Uterus (tissue), 4 donors: ENCODE results near the gene CREM. TPM values are rescaled to one million over a fixed set of nuclear protein-coding genes. Genes with fewer than 3 reads are reported as not detected.

ENCODE experiments used
- DNase-seq, 2 donors: peaks; one replicate each; pipeline ENCODE4 v3.0.0-alpha.2; 2019 to 2020
- H3K27ac ChIP-seq, 2 donors: fragments of 200-600 bp; sonication (generic); 1 replicate in 1 of 2; 2 replicates in 1 of 2; pipeline ENCODE4 v1.5.1; 2016 to 2018
- H3K27me3 ChIP-seq, 2 donors: fragments of 200-600 bp; sonication (generic); one replicate each; pipeline ENCODE4 v1.5.1; 2018 to 2019; ENCODE audit warnings: control low read depth in 1 of 2
- H3K36me3 ChIP-seq, 2 donors: fragments of 200-600 bp; sonication (generic); one replicate each; pipeline ENCODE4 v1.5.1; 2019; ENCODE audit warnings: control low read depth in 1 of 2
- H3K4me1 ChIP-seq, 2 donors: fragments of 200-600 bp; sonication (generic); one replicate each; pipeline ENCODE4 v1.5.1; 2018 to 2019; ENCODE audit warnings: control low read depth in 1 of 2
- H3K4me3 ChIP-seq, 2 donors: fragments of 200-600 bp; sonication (generic); 1 replicate in 1 of 2; 2 replicates in 1 of 2; pipeline ENCODE4 v1.5.1; 2018 to 2019; ENCODE audit warnings: mild to moderate bottlenecking in 1 of 2
- H3K9me3 ChIP-seq, 2 donors: fragments of 200-600 bp; sonication (generic); one replicate each; pipeline ENCODE4 v1.5.1; 2019; ENCODE audit warnings: control low read depth in 1 of 2
- POLR2A ChIP-seq, 2 donors: fragments of 450-650 bp; IDR thresholded peaks; one replicate each; pipeline ENCODE4 v1.6.1; 2016; ENCODE audit warnings: antibody characterized with exemption in 2 of 2, mild to moderate bottlenecking in 1 of 2, moderate library complexity in 1 of 2
- intact Hi-C: fragments of 100-400 bp; cut with DNase I; formaldehyde crosslinking; loops from one replicate; pipeline ENCODE4 v1.15.1; 2023; ENCODE audit warnings: low total_unique reads
- total RNA-seq, 4 donors: library from RNA; depleted of rRNA in 3 of 4; stranded (reverse); fragments of >200 nt in 3 of 4; gene quantifications; one replicate each; pipeline versions ENCODE4 v1.1.0 to v1.2.4, GENCODE V29; 2014 to 2023
- TF ChIP-seq, protein P1 (sequence below), 4 experiments: fragments of 200-600 bp in 2 of 4; fragments of 450-650 bp in 2 of 4; sonication (generic) in 2 of 4; IDR thresholded peaks; one replicate each; pipeline ENCODE4 v1.5.1; 2016 to 2019; ENCODE audit warnings: antibody characterized with exemption in 4 of 4, mild to moderate bottlenecking in 2 of 4, moderate library complexity in 1 of 4
- donor health status: DM: yes; HTN: yes; CAD: no.

Gene CREM
- total RNA-seq, 4 donors from 2014 or later, result 35.3 to 183 (median 57.0) TPM

GRCh38 chr10:35185260-35186034, 58.8 kb downstream of the CREM start:
- H3K4me3 ChIP-seq, result no peak overlapping the region
- intact Hi-C loops, result no loop called here
- no peak for DNase-seq
- H3K27me3 ChIP-seq, result no peaks in the 10 kb centered on the region
- no peaks in the 10 kb centered on the region for H3K9me3 ChIP-seq
- no peak overlapping the region for H3K27ac ChIP-seq
- H3K4me1 ChIP-seq, result no peaks in the 10 kb centered on the region
- no peak for TF ChIP-seq POLR2A (IDR thresholded peaks at IDR 0.05)
- TF ChIP-seq, protein P1, sequence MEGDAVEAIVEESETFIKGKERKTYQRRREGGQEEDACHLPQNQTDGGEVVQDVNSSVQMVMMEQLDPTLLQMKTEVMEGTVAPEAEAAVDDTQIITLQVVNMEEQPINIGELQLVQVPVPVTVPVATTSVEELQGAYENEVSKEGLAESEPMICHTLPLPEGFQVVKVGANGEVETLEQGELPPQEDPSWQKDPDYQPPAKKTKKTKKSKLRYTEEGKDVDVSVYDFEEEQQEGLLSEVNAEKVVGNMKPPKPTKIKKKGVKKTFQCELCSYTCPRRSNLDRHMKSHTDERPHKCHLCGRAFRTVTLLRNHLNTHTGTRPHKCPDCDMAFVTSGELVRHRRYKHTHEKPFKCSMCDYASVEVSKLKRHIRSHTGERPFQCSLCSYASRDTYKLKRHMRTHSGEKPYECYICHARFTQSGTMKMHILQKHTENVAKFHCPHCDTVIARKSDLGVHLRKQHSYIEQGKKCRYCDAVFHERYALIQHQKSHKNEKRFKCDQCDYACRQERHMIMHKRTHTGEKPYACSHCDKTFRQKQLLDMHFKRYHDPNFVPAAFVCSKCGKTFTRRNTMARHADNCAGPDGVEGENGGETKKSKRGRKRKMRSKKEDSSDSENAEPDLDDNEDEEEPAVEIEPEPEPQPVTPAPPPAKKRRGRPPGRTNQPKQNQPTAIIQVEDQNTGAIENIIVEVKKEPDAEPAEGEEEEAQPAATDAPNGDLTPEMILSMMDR (IDR thresholded peaks at IDR 0.05), result no peak
- H3K36me3 ChIP-seq, result no peaks in the 10 kb centered on the region

- Histone ChIP-seq H3K4me3 (no peak overlapping the region), H3K27ac (no peak overlapping the region), H3K36me3 (no peaks in the 10 kb centered on the region), H3K4me1 (no peaks in the 10 kb centered on the region), H3K27me3 (no peaks in the 10 kb centered on the region), H3K9me3 (no peaks in the 10 kb centered on the region)
- TF ChIP-seq, protein P1 (IDR thresholded peaks at IDR 0.05), result no peak
- no peak for TF ChIP-seq POLR2A (IDR thresholded peaks at IDR 0.05)
- no peak for DNase-seq
- intact Hi-C loops, result no loop called here
Observed at GRCh38 chr10:35188954-35189353, 62.3 kb downstream of the CREM start.

DNA sequence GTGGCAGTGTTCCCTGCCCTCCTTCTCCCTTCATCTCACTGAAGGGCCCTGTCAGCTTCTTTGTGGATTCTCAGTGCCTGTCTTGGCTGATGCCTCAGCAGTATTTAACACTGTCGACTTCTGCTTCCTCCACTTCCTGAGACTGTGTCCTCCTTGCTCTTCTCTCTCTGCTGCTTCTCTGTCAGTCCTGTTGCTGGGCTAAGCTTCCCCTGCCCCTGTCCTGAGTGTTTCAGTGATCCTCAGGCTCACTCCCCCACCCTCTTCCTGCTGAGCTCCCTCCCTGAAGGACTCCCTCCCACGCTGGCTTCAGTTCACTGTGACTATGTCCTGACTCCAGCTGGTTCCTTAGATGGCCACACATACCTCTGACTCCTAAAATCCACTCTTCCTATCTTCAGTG, 64.9 kb downstream of the CREM start:
- Histone ChIP-seq H3K27me3 (no peaks in the 10 kb centered on the region), H3K27ac (peak overlapping the region in 1 of 2 donors; percentile 33), H3K4me1 (no peaks in the 10 kb centered on the region), H3K4me3 (no peak overlapping the region), H3K36me3 (no peaks in the 10 kb centered on the region), H3K9me3 (no peaks in the 10 kb centered on the region)
- intact Hi-C loops, result no loop called here
- no peak for DNase-seq
- TF ChIP-seq, protein P1 (IDR thresholded peaks at IDR 0.05), result no peak
- TF ChIP-seq POLR2A (IDR thresholded peaks at IDR 0.05), result no peak

- no peaks in the 10 kb centered on the region for H3K9me3 ChIP-seq
- H3K4me3 ChIP-seq, result no peak overlapping the region
- no peaks in the 10 kb centered on the region for H3K36me3 ChIP-seq
- no peak for TF ChIP-seq POLR2A (IDR thresholded peaks at IDR 0.05)
- TF ChIP-seq, protein P1 (IDR thresholded peaks at IDR 0.05), result no peak
- no peaks in the 10 kb centered on the region for H3K4me1 ChIP-seq
- intact Hi-C loops, result no loop called here
- H3K27ac ChIP-seq, result no peak overlapping the region
- no peak for DNase-seq
- H3K27me3 ChIP-seq, result no peaks in the 10 kb centered on the region
Observed at GRCh38 chr10:35192645-35193249, 66.1 kb downstream of the CREM start.

DNA sequence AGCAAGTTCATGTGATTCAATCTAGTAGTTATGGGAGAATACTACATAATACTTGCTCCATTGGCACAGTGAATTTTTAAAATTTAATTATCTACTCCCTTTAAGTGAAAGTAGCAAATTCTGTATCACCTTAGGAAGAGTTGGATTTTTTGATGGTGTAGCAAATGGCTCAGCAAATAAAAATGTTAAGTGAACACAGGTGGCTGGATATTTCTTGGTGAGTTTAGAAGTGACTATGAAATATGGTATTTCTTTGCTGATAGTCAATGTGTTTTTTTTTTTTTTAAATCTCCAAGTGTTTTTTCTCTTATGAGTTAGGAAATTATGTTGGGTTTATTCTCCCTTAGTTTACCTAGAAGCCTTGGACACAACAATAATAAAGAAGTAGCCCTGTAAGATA, 67.8 kb downstream of the CREM start:
- Histone ChIP-seq H3K9me3 (no peaks in the 10 kb centered on the region), H3K4me1 (no peaks in the 10 kb centered on the region), H3K4me3 (no peak overlapping the region), H3K27ac (peak overlapping the region; percentile 92 to 99), H3K27me3 (no peaks in the 10 kb centered on the region), H3K36me3 (no peaks in the 10 kb centered on the region)
- no peak for TF ChIP-seq POLR2A (IDR thresholded peaks at IDR 0.05)
- DNase-seq, result no peak
- intact Hi-C loops, result no loop called here
